Caco-2 (cell line): ENCODE results near the gene COMMD7. TPM values are rescaled to one million over a fixed set of nuclear protein-coding genes. Genes with fewer than 3 reads are reported as not detected.
A peak's percentile ranks its signal among the peaks of the same experiment; 100 is the strongest.

ENCODE experiments used
- BruUV-seq: library from RNA; stranded (reverse); fragments of 400-500 nt; replicated peaks from 2 replicates; lab custom pipeline; 2021; lab: Mats Ljungman, UMichigan
- CTCF ChIA-PET: fragments of 300-600 bp; sonication (Branson Sonifier 250); formaldehyde crosslinking; loops from one replicate; lab custom pipeline; 2022; ENCODE audit warnings: antibody characterized with exemption; lab: Charles Lee
- POLR2A ChIA-PET: fragments of 300-600 bp; sonication (Branson Sonifier 250); formaldehyde crosslinking; loops from one replicate; lab custom pipeline; 2022; ENCODE audit warnings: antibody characterized with exemption; lab: Charles Lee
- DNase-seq, 2 experiments: peaks; one replicate each; pipeline versions ENCODE4 v3.0.0 to v3.0.0-alpha.2; 2020 to 2022
- H3K27me3 ChIP-seq: replicated peaks from 2 replicates; pipeline ENCODE4 v1.6.0; 2011; ENCODE audit warnings: low read length; ENCODE audit not compliant: control insufficient read depth, insufficient read depth
- H3K36me3 ChIP-seq: 2 replicates; pipeline ENCODE4 v1.5.1; 2011; ENCODE audit warnings: low read length; ENCODE audit not compliant: control insufficient read depth, insufficient read depth
- H3K4me1 ChIP-seq: fragments of 250-450 bp; sonication (Bioruptor Pico); 2 replicates; pipeline ENCODE4 v1.5.1; 2020; ENCODE audit warnings: mild to moderate bottlenecking
- H3K4me3 ChIP-seq: 2 replicates; pipeline ENCODE4 v1.5.1; 2011; ENCODE audit warnings: low read depth, mild to moderate bottlenecking, control low read depth, low read length
- H3K9me3 ChIP-seq: fragments of 250-450 bp; sonication (Bioruptor Pico); 2 replicates; pipeline ENCODE4 v1.5.1; 2020; ENCODE audit warnings: mild to moderate bottlenecking, moderate library complexity
- H3K27ac Mint-ChIP-seq: one replicate; pipeline ENCODE4 v1.8.0; 2022; ENCODE audit warnings: mixed read lengths; ENCODE audit not compliant: unreplicated experiment
- H3K27me3 Mint-ChIP-seq: one replicate; pipeline ENCODE4 v1.8.0; 2022; ENCODE audit warnings: mixed read lengths; ENCODE audit not compliant: insufficient read depth, unreplicated experiment
- H3K36me3 Mint-ChIP-seq: one replicate; pipeline ENCODE4 v1.8.0; 2022; ENCODE audit warnings: mild to moderate bottlenecking, mixed read lengths; ENCODE audit not compliant: insufficient read depth, unreplicated experiment
- H3K4me1 Mint-ChIP-seq: one replicate; pipeline ENCODE4 v1.8.0; 2022; ENCODE audit warnings: low read depth, mixed read lengths; ENCODE audit not compliant: unreplicated experiment
- H3K4me3 Mint-ChIP-seq: one replicate; pipeline ENCODE4 v1.8.0; 2022; ENCODE audit warnings: mild to moderate bottlenecking, moderate library complexity, mixed read lengths; ENCODE audit not compliant: unreplicated experiment
- H3K9me3 Mint-ChIP-seq: one replicate; pipeline ENCODE4 v1.8.0; 2022; ENCODE audit warnings: mixed read lengths; ENCODE audit not compliant: unreplicated experiment
- CTCF ChIP-seq, 2 experiments: fragments of 200-600 bp in 1 of 2; IDR thresholded peaks; 1 replicate in 1 of 2; 2 replicates in 1 of 2; pipeline versions ENCODE4 v1.5.1 to v1.8.0; 2011 to 2022; ENCODE audit warnings: antibody characterized with exemption in 1 of 2, control low read depth in 1 of 2, inconsistent platforms in 1 of 2, low read depth in 1 of 2, low read length in 1 of 2, mild to moderate bottlenecking in 1 of 2, moderate library complexity in 1 of 2; ENCODE audit not compliant: insufficient read depth in 1 of 2, severe bottlenecking in 1 of 2, unreplicated experiment in 1 of 2
- intact Hi-C: fragments of 100-400 bp; cut with micrococcal nuclease; formaldehyde crosslinking; loops from one replicate; pipeline ENCODE4 v1.10.0; 2022; ENCODE audit not compliant: unreplicated experiment
- total RNA-seq: library from RNA; stranded (reverse); gene quantifications from 2 replicates; pipeline ENCODE4 v1.2.3, GENCODE V29; 2022

The COMMD7 gene
- total RNA-seq, 1 experiment from 2014 or later: 160 TPM

GRCh38 chr20:32763202-32764004 lies 20.1 kb upstream of the COMMD7 start:
- peak; percentile 67 to 79 for DNase-seq
- Mint-ChIP-seq H3K27me3 (no peaks in the 10 kb centered on the region), H3K27ac (peak overlapping the region; percentile 93), H3K4me3 (peak overlapping the region; percentile 100), H3K36me3 (peaks cover 53% of the 10 kb centered on the region), H3K9me3 (no peaks in the 10 kb centered on the region), H3K4me1 (peaks cover 41% of the 10 kb centered on the region)
- peaks cover 25% of the 10 kb centered on the region for H3K4me1 ChIP-seq
- BruUV-seq: no TSS peak
- ChIA-PET CTCF (interaction anchor here (0.7 to 3.7 kb wide), 12 partner anchors 13 to 508 kb away, joined by 3 to 53 read pairs (median 7); partner anchors contain the start of genes C20orf203 and COMMD7), POLR2A (interaction anchor here (0.5 to 3.2 kb wide), 8 partner anchors 14 to 1155 kb away, joined by 3 to 51 read pairs (median 6); partner anchors contain the start of genes COMMD7 and MAPRE1)
- no peaks in the 10 kb centered on the region for H3K36me3 ChIP-seq
- peak overlapping the region; percentile 87 for H3K4me3 ChIP-seq
- no peaks in the 10 kb centered on the region for H3K27me3 ChIP-seq
- H3K9me3 ChIP-seq: no peaks in the 10 kb centered on the region
- peak in 1 of 2 experiments; percentile 13 for TF ChIP-seq CTCF (IDR thresholded peaks at IDR 0.05; ENCODE audit: insufficient read depth in 1 of 2, low read depth in 1 of 2, low read length in 1 of 2, severe bottlenecking in 1 of 2, unreplicated experiment in 1 of 2)
- intact Hi-C loops: loop anchor here (1.0 to 5.0 kb wide), 2 partner anchors 15 to 76 kb away; no protein-coding TSS in a partner anchor

GRCh38 chr20:32762754-32763201 lies 19.5 kb upstream of the COMMD7 start:
- POLR2A ChIA-PET: interaction anchor here (0.5 to 3.2 kb wide), 11 partner anchors 10 to 1154 kb away, joined by 3 to 51 read pairs (median 5); partner anchors contain the start of genes COMMD7 and MAPRE1
- Mint-ChIP-seq H3K9me3 (no peaks in the 10 kb centered on the region), H3K27me3 (no peaks in the 10 kb centered on the region), H3K27ac (peak overlapping the region; percentile 93), H3K4me3 (peak overlapping the region; percentile 100), H3K36me3 (peaks cover 50% of the 10 kb centered on the region), H3K4me1 (peaks cover 38% of the 10 kb centered on the region)
- Histone ChIP-seq H3K4me3 (peak overlapping the region; percentile 87), H3K9me3 (no peaks in the 10 kb centered on the region), H3K27me3 (no peaks in the 10 kb centered on the region), H3K36me3 (no peaks in the 10 kb centered on the region), H3K4me1 (peaks cover 25% of the 10 kb centered on the region)
- no TSS peak for BruUV-seq
- intact Hi-C loops: loop anchor here (1.0 to 5.0 kb wide), 6 partner anchors 10 to 88 kb away; no protein-coding TSS in a partner anchor
- CTCF ChIA-PET: interaction anchor here (0.8 to 3.7 kb wide), 12 partner anchors 14 to 89 kb away, joined by 3 to 53 read pairs (median 7); partner anchors contain the start of genes C20orf203 and COMMD7
- no peak for TF ChIP-seq CTCF (IDR thresholded peaks at IDR 0.05; ENCODE audit: insufficient read depth in 1 of 2, low read depth in 1 of 2, low read length in 1 of 2, severe bottlenecking in 1 of 2, unreplicated experiment in 1 of 2)
- peak in 1 of 2 experiments; percentile 68 for DNase-seq
